Suprapubic skin (tissue), 4 donors: ENCODE measurements around the gene AGA.

Experiments
- POLR2A ChIP-seq, 2 donors: fragments of 450-650 bp; IDR thresholded peaks; one replicate each; pipeline ENCODE4 v1.6.1; 2017; ENCODE audit warnings: antibody characterized with exemption in 2 of 2, mild to moderate bottlenecking in 2 of 2, moderate library complexity in 2 of 2
- POLR2AphosphoS5 ChIP-seq, 3 donors: sonication (generic); formaldehyde crosslinking; IDR thresholded peaks; one replicate each; pipeline ENCODE4 v1.6.1; 2017; ENCODE audit warnings: antibody characterized with exemption in 3 of 3
- TF ChIP-seq, protein P1 (sequence below), 2 donors: fragments of 200-600 bp in 1 of 2; fragments of 450-650 bp in 1 of 2; sonication (generic) in 1 of 2; IDR thresholded peaks; one replicate each; pipeline ENCODE4 v1.5.1; 2016 to 2019; ENCODE audit warnings: antibody characterized with exemption in 2 of 2, mild to moderate bottlenecking in 1 of 2, moderate library complexity in 1 of 2

DNA sequence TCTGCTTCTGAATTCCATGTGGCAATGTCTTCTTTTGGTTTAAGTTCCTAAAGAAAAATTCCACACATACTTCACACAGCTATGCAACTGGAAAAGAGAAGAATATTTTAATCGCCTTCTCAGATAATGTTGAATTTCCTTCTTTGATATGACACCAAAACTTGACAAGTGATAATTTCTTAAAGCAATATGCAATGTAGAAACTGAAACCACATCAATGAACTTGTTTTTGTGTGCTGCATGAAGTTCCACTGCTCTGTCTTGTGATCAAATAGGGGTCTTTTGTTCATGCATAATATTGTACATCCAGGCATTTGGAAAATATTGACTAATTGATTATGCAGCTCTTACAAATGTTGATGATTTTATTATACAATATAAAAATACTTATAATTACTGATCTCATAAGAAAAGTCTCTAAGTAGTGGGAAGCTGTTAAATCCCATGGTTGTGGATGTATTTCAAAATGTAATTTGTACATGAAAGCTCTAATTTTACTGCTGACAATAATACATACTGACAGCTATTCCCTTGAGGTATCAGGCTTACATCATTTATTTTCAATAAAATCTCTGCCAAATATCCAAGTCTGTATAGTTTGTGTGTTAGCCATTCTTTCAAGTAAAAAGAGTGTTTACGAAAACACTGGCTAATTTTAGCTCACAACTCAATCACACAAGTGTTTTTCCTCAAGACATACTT, 56.5 kb downstream of the AGA start:
- TF ChIP-seq, protein P1, sequence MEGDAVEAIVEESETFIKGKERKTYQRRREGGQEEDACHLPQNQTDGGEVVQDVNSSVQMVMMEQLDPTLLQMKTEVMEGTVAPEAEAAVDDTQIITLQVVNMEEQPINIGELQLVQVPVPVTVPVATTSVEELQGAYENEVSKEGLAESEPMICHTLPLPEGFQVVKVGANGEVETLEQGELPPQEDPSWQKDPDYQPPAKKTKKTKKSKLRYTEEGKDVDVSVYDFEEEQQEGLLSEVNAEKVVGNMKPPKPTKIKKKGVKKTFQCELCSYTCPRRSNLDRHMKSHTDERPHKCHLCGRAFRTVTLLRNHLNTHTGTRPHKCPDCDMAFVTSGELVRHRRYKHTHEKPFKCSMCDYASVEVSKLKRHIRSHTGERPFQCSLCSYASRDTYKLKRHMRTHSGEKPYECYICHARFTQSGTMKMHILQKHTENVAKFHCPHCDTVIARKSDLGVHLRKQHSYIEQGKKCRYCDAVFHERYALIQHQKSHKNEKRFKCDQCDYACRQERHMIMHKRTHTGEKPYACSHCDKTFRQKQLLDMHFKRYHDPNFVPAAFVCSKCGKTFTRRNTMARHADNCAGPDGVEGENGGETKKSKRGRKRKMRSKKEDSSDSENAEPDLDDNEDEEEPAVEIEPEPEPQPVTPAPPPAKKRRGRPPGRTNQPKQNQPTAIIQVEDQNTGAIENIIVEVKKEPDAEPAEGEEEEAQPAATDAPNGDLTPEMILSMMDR (IDR thresholded peaks at IDR 0.05) = no peak
- TF ChIP-seq POLR2A (IDR thresholded peaks at IDR 0.05) (no peak), POLR2AphosphoS5 (IDR thresholded peaks at IDR 0.05) (no peak)
